ENCODE results near the gene ZBTB39. TPM values are rescaled to one million over a fixed set of nuclear protein-coding genes. Genes with fewer than 3 reads are reported as not detected.

Gene ZBTB39
- total and polyA plus RNA-seq, 2 donors from 2014 or later: 1.4 to 6.6 TPM

- Histone ChIP-seq H3K4me3 (ENCODE audit: low read length in 3 of 3) (no peak overlapping the region), H3K9me3 (ENCODE audit: control insufficient read depth in 2 of 3, insufficient read depth in 1 of 3, low read length in 3 of 3) (no peaks in the 10 kb centered on the region), H3K36me3 (ENCODE audit: control insufficient read depth in 2 of 3, insufficient read depth in 3 of 3, low read length in 3 of 3) (no peaks in the 10 kb centered on the region), H3K27me3 (ENCODE audit: control insufficient read depth, insufficient read depth, low read length) (no peaks in the 10 kb centered on the region), H3K4me1 (ENCODE audit: control insufficient read depth in 2 of 3, insufficient read depth in 2 of 3, low read depth in 1 of 3, low read length in 3 of 3) (no peaks in the 10 kb centered on the region), H3K9ac (ENCODE audit: low read length in 3 of 3) (no peak overlapping the region), H3K27ac (ENCODE audit: low read depth in 2 of 2, low read length in 2 of 2) (no peak overlapping the region)
- FAIRE-seq (no peak), DNase-seq (no peak)
- intact Hi-C loops (cut with DNase I): no loop called here
- no peak for TF ChIP-seq CTCF (IDR thresholded peaks at IDR 0.05; ENCODE audit: borderline replicate concordance, extremely low read depth, insufficient read depth)
Observed at GRCh38 chr12:57046086-57046791, 39.9 kb upstream of the ZBTB39 start.

GRCh38 chr12:57044889-57045288 lies 38.5 kb upstream of the ZBTB39 start:
- Histone ChIP-seq H3K27me3 (ENCODE audit: control insufficient read depth, insufficient read depth, low read length) (no peaks in the 10 kb centered on the region), H3K9me3 (ENCODE audit: control insufficient read depth in 2 of 3, insufficient read depth in 1 of 3, low read length in 3 of 3) (no peaks in the 10 kb centered on the region), H3K4me1 (ENCODE audit: control insufficient read depth in 2 of 3, insufficient read depth in 2 of 3, low read depth in 1 of 3, low read length in 3 of 3) (no peaks in the 10 kb centered on the region), H3K4me3 (ENCODE audit: low read length in 3 of 3) (no peak overlapping the region), H3K27ac (ENCODE audit: low read depth in 2 of 2, low read length in 2 of 2) (no peak overlapping the region), H3K36me3 (ENCODE audit: control insufficient read depth in 2 of 3, insufficient read depth in 3 of 3, low read length in 3 of 3) (no peaks in the 10 kb centered on the region), H3K9ac (ENCODE audit: low read length in 3 of 3) (no peak overlapping the region)
- TF ChIP-seq CTCF (IDR thresholded peaks at IDR 0.05; ENCODE audit: borderline replicate concordance, extremely low read depth, insufficient read depth): no peak
- FAIRE-seq (no peak), DNase-seq (no peak)
- intact Hi-C loops (cut with DNase I): no loop called here

- FAIRE-seq: no peak
Observed at GRCh38 chr12:57044468-57044867, 38.1 kb upstream of the ZBTB39 start.

More at GRCh38 chr12:57044468-57044867, 38.1 kb upstream of the ZBTB39 start:
- Histone ChIP-seq H3K4me3 (ENCODE audit: low read length in 3 of 3) (no peak overlapping the region), H3K27ac (ENCODE audit: low read depth in 2 of 2, low read length in 2 of 2) (no peak overlapping the region), H3K27me3 (ENCODE audit: control insufficient read depth, insufficient read depth, low read length) (no peaks in the 10 kb centered on the region), H3K4me1 (ENCODE audit: control insufficient read depth in 2 of 3, insufficient read depth in 2 of 3, low read depth in 1 of 3, low read length in 3 of 3) (no peaks in the 10 kb centered on the region), H3K9me3 (ENCODE audit: control insufficient read depth in 2 of 3, insufficient read depth in 1 of 3, low read length in 3 of 3) (no peaks in the 10 kb centered on the region), H3K36me3 (ENCODE audit: control insufficient read depth in 2 of 3, insufficient read depth in 3 of 3, low read length in 3 of 3) (no peaks in the 10 kb centered on the region), H3K9ac (ENCODE audit: low read length in 3 of 3) (no peak overlapping the region)
- no peak for DNase-seq
- intact Hi-C loops (cut with DNase I): no loop called here
- no peak for TF ChIP-seq CTCF (IDR thresholded peaks at IDR 0.05; ENCODE audit: borderline replicate concordance, extremely low read depth, insufficient read depth)
